Upper lobe of left lung (tissue), 4 donors: ENCODE measurements around the gene PAX2.

Source experiments
- POLR2A ChIP-seq, 4 donors: fragments of 450-650 bp; IDR thresholded peaks; one replicate each; pipeline ENCODE4 v1.5.1; 2016 to 2017; ENCODE audit warnings: antibody characterized with exemption in 4 of 4, mild to moderate bottlenecking in 2 of 4
- POLR2AphosphoS5 ChIP-seq, 2 donors: sonication (generic); formaldehyde crosslinking; IDR thresholded peaks; one replicate each; pipeline ENCODE4 v1.5.1; 2017; ENCODE audit warnings: antibody characterized with exemption in 2 of 2
- TF ChIP-seq, protein P1 (sequence below), 6 experiments: fragments of 450-650 bp in 4 of 6; fragments of 200-600 bp in 2 of 6; sonication (generic) in 2 of 6; IDR thresholded peaks; one replicate each; pipeline ENCODE4 v1.5.1; 2016 to 2019; ENCODE audit warnings: antibody characterized with exemption in 6 of 6

GRCh38 chr10:100867261-100867963 is 122.0 kb downstream of the PAX2 start:
- TF ChIP-seq POLR2A (IDR thresholded peaks at IDR 0.05), result no peak
- TF ChIP-seq, protein P1, sequence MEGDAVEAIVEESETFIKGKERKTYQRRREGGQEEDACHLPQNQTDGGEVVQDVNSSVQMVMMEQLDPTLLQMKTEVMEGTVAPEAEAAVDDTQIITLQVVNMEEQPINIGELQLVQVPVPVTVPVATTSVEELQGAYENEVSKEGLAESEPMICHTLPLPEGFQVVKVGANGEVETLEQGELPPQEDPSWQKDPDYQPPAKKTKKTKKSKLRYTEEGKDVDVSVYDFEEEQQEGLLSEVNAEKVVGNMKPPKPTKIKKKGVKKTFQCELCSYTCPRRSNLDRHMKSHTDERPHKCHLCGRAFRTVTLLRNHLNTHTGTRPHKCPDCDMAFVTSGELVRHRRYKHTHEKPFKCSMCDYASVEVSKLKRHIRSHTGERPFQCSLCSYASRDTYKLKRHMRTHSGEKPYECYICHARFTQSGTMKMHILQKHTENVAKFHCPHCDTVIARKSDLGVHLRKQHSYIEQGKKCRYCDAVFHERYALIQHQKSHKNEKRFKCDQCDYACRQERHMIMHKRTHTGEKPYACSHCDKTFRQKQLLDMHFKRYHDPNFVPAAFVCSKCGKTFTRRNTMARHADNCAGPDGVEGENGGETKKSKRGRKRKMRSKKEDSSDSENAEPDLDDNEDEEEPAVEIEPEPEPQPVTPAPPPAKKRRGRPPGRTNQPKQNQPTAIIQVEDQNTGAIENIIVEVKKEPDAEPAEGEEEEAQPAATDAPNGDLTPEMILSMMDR (IDR thresholded peaks at IDR 0.05), result no peak
- TF ChIP-seq POLR2AphosphoS5 (IDR thresholded peaks at IDR 0.05), result no peak
